SU-DHL-6 (cell line): ENCODE results near the gene PIK3CD.

Experiments used
- EZH2phosphoT487 ChIP-seq: fragments of 200-600 bp; sonication (generic), shearing (Covaris generic); conservative IDR thresholded peaks from 2 replicates; pipeline ENCODE4 v1.6.1; 2018; ENCODE audit warnings: mild to moderate bottlenecking, antibody characterized with exemption, low read length, moderate library complexity, mixed read lengths
- TF ChIP-seq, protein P1 (sequence below): fragments of 200-600 bp; sonication (generic); IDR thresholded peaks from one replicate; pipeline ENCODE4 v1.5.1; 2017; ENCODE audit warnings: antibody characterized with exemption, mild to moderate bottlenecking, low read length, moderate library complexity; ENCODE audit not compliant: insufficient read depth, poor library complexity, severe bottlenecking

DNA sequence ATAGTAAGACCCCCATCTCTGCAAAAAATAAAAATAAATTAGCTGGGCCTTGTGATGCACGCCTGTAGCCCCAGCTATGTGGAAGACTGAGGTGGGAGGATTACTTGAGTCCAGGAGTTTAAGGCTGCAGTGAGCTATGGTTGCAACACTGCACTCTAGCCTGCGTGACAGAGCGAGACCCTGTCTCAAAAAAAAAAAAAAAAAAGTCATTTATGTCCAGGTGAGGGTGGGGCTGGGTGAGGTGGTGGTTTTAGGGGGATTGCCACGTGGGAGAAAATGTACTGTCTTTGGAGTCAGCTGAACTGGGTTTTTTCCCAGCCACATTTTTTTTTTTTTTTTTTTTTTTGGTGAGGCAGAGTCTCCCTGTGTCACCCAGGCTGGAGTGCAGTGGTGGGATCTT lies 6.7 kb downstream of the PIK3CD start:
- TF ChIP-seq EZH2phosphoT487, result no peak
- TF ChIP-seq, protein P1, sequence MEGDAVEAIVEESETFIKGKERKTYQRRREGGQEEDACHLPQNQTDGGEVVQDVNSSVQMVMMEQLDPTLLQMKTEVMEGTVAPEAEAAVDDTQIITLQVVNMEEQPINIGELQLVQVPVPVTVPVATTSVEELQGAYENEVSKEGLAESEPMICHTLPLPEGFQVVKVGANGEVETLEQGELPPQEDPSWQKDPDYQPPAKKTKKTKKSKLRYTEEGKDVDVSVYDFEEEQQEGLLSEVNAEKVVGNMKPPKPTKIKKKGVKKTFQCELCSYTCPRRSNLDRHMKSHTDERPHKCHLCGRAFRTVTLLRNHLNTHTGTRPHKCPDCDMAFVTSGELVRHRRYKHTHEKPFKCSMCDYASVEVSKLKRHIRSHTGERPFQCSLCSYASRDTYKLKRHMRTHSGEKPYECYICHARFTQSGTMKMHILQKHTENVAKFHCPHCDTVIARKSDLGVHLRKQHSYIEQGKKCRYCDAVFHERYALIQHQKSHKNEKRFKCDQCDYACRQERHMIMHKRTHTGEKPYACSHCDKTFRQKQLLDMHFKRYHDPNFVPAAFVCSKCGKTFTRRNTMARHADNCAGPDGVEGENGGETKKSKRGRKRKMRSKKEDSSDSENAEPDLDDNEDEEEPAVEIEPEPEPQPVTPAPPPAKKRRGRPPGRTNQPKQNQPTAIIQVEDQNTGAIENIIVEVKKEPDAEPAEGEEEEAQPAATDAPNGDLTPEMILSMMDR, result no peak
